D721Med (cell line): ENCODE measurements around the gene DAB2IP.
A peak's percentile ranks its signal among the peaks of the same experiment; 100 is the strongest.
"Not testable (repeated sequence)": the region's sequence is repeated elsewhere in the genome, so short reads cannot be mapped to it uniquely, and the experiment has no call there.

ENCODE experiments used
- DNase-seq: peaks from one replicate; pipeline ENCODE4 v3.0.0; 2011; ENCODE audit warnings: low spot score; ENCODE audit not compliant: insufficient read length
- FAIRE-seq: peaks from 2 replicates; lab custom pipeline; 2011; peaks lifted over from hg19 to GRCh38; lab: Jason Lieb, UNC
- CTCF ChIP-seq: IDR thresholded peaks from 2 replicates; pipeline ENCODE4 v1.5.1; 2012; ENCODE audit warnings: mild to moderate bottlenecking, control low read depth; ENCODE audit not compliant: insufficient read depth; ENCODE audit errors: missing control alignments

The DAB2IP gene

GRCh38 chr9:121737481-121737931 lies 86.1 kb downstream of the DAB2IP start:
- FAIRE-seq: no peak
- TF ChIP-seq CTCF: no peak

GRCh38 chr9:121738411-121738810 lies 87.0 kb downstream of the DAB2IP start:
- no peak for TF ChIP-seq CTCF
- DNase-seq (no peak), FAIRE-seq (no peak)

More at GRCh38 chr9:121737481-121737931, 86.1 kb downstream of the DAB2IP start:
- no peak for DNase-seq

- FAIRE-seq (no peak), DNase-seq (no peak)
- TF ChIP-seq CTCF: no peak
Observed at GRCh38 chr9:121738968-121739367, 87.5 kb downstream of the DAB2IP start.

- TF ChIP-seq CTCF: no peak
- FAIRE-seq: no peak
- no peak for DNase-seq
Observed at GRCh38 chr9:121739971-121740370, 88.5 kb downstream of the DAB2IP start.

- FAIRE-seq: no peak
- TF ChIP-seq CTCF: no peak
- DNase-seq: peak; percentile 49
Observed at GRCh38 chr9:121741228-121741918, 89.9 kb downstream of the DAB2IP start.

- not testable (repeated sequence) for FAIRE-seq, DNase-seq
Observed at GRCh38 chr9:121741919-121742283, 90.5 kb downstream of the DAB2IP start.

- no peak for FAIRE-seq
Observed at GRCh38 chr9:121742923-121743322, 91.5 kb downstream of the DAB2IP start.

More at GRCh38 chr9:121742923-121743322, 91.5 kb downstream of the DAB2IP start:
- TF ChIP-seq CTCF: no peak
- DNase-seq: no peak
